Naive B cell (primary cell): ENCODE results near the gene MAN1C1. TPM values are rescaled to one million over a fixed set of nuclear protein-coding genes. Genes with fewer than 3 reads are reported as not detected.

Source experiments
- ATAC-seq, 2 donors: fragments of 150-1000 bp; cut with Tn5 transposase; 2 replicates each; pipeline ENCODE4 v1.10.0; 2021; ENCODE audit warnings: low read depth in 2 of 2, mild to moderate bottlenecking in 2 of 2, moderate library complexity in 2 of 2
- DNase-seq: peaks from one replicate; pipeline ENCODE4 v3.0.0; 2022
- H3K27ac Mint-ChIP-seq, 6 donors: one replicate each; pipeline ENCODE4 v1.8.0; 2020 to 2022; ENCODE audit warnings: mild to moderate bottlenecking in 6 of 6, mixed read lengths in 6 of 6, moderate library complexity in 5 of 6, inconsistent platforms in 2 of 6
- H3K27me3 Mint-ChIP-seq, 3 donors: one replicate each; pipeline ENCODE4 v1.8.0; 2021 to 2022; ENCODE audit warnings: mixed read lengths in 3 of 3, mild to moderate bottlenecking in 1 of 3
- H3K36me3 Mint-ChIP-seq, 2 donors: one replicate each; pipeline ENCODE4 v1.8.0; 2020 to 2022; ENCODE audit warnings: mixed read lengths in 2 of 2, inconsistent platforms in 1 of 2, mild to moderate bottlenecking in 1 of 2
- H3K4me1 Mint-ChIP-seq, 3 donors: one replicate each; pipeline ENCODE4 v1.8.0; 2020 to 2022; ENCODE audit warnings: mixed read lengths in 3 of 3, inconsistent platforms in 1 of 3, mild to moderate bottlenecking in 1 of 3, moderate library complexity in 1 of 3
- H3K4me3 Mint-ChIP-seq, 8 donors: one replicate each; pipeline ENCODE4 v1.8.0; 2020 to 2022; ENCODE audit warnings: mild to moderate bottlenecking in 8 of 8, mixed read lengths in 8 of 8, moderate library complexity in 8 of 8, inconsistent platforms in 2 of 8
- H3K9me3 Mint-ChIP-seq, 7 donors: one replicate each; pipeline ENCODE4 v1.8.0; 2020 to 2022; ENCODE audit warnings: mixed read lengths in 7 of 7, mild to moderate bottlenecking in 5 of 7, inconsistent platforms in 2 of 7, moderate library complexity in 1 of 7
- polyA plus RNA-seq, 6 donors: library from polyadenylated mRNA; unstranded; fragments of 300-500 nt; fragmentation: Illumina TruSeq; gene quantifications; one replicate each; pipeline ENCODE4 v1.2.3, GENCODE V29; 2021; ENCODE audit warnings: low read depth in 6 of 6

MAN1C1 gene
- polyA plus RNA-seq, 6 donors from 2014 or later: 0.16 to 0.52 (median 0.44) TPM; not detected in 3

DNA sequence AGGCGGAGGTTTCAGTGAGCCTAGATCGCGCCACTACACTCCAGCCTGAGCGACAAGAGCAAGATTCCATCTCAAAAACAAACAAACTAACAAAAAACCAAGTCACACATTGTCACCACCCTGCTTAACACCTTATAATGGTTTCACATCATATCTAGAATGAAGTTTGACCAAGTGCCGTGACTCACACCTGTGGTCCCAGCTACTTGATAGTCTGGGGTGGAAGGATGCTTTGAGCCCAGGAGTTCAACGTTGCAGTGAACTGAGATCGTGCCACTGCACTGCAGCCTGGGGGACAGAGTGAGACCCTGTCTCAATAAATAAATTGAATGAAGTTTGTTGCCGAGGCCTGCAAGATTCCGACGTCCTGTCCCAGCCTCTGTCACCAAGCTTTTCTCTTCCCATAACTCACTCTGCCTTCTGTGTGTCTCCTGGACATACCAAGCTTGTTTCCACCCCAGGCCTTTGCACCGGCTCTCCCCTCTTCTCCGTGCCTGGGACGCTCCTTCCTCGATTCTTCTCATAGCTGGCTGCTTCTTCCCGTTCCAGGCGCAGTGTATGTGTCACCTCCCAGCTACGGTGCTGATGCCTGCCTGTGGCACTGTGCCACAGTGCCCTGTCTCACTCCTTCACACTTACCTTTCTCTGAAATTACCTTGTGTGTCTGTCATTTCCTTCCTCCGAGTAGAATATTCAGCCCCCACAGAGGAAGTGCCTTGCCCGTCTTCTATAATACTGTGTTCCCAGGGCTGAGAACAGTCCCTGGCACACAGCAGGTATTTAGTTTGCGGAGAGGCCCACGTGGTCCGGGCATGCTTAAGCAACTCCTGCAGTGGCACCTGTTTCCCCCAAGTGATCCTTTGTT lies 179.6 kb downstream of the MAN1C1 start:
- Mint-ChIP-seq H3K4me1 (peaks cover 25 to 36% (median 28%) of the 10 kb centered on the region in 3 donors), H3K4me3 (peak overlapping the region in 1 of 8 donors; percentile 64), H3K9me3 (no peaks in the 10 kb centered on the region), H3K27ac (peak overlapping the region in 5 of 6 donors; percentile 1 to 94 (median 53)), H3K36me3 (no peaks in the 10 kb centered on the region), H3K27me3 (no peaks in the 10 kb centered on the region)
- ATAC-seq: no peak
- DNase-seq: no peak

DNA sequence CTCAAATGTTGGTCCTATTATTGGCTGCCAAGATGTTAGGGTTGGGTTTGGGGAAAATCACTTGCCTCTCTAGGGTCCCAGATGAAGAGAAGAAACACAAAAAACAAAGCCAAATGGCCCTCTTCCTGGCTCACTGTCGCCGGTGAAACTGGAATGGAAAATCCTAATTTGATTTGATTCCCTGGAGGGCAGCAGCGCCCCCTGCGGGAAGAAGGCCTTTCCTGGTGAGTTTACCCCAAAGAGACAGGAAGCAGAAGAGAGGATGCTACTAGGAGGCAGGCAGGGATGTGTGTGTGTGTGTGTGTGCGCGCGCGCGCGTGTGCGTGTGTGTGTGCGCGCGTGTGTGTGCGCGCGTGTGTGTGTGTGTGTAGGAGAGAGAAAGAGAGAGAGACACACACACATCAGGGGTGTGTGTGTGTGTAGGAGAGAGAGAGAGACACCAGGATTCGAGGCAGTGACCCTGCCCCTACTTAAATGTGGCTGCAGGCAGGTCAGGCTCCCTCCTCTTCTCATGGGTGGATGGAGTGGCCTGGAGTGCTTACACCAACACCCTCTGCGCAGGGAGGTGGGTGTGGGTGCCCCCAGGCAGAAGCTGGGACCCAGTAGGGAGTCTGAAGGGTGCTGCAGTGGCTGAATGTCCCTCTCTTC lies 180.3 kb downstream of the MAN1C1 start:
- DNase-seq: peak; percentile 42
- peaks cover 25 to 36% (median 29%) of the 10 kb centered on the region in 3 donors for H3K4me1 Mint-ChIP-seq

DNA sequence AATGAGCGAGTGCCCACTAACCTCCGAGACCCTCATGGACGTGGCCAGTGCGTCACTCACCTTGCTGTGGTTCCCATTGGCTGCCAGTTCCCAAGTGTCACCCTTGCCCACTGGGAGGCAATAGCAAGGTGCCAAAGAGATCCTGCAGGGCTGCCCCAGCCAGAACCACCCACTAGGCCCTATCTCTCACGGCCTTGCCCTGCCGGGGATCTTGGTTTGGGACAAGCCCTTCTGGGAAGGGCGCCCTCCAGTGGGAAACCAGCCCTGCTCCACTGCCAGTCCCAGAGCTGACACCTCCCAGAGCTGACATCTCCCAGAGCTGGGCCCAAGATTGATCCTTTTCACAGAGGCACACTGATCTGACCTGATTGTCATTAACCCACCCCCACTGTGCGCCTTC lies 181.3 kb downstream of the MAN1C1 start:
- Mint-ChIP-seq H3K4me3 (peak overlapping the region in 3 of 8 donors; percentile 12 to 71 (median 53)), H3K4me1 (peaks cover 29 to 41% (median 33%) of the 10 kb centered on the region in 3 donors), H3K27me3 (no peaks in the 10 kb centered on the region), H3K27ac (peak overlapping the region in 1 of 6 donors; percentile 12), H3K9me3 (no peaks in the 10 kb centered on the region), H3K36me3 (no peaks in the 10 kb centered on the region)
- DNase-seq (no peak), ATAC-seq (no peak)

More for the DNA sequence above, 180.3 kb downstream of the MAN1C1 start:
- H3K27me3 Mint-ChIP-seq: no peaks in the 10 kb centered on the region
- peak; percentile 49 to 59 for ATAC-seq
- peak overlapping the region in 3 of 6 donors; percentile 53 to 94 (median 78) for H3K27ac Mint-ChIP-seq
- no peaks in the 10 kb centered on the region for H3K36me3 Mint-ChIP-seq
- peak overlapping the region in 7 of 8 donors; percentile 0 to 77 (median 42) for H3K4me3 Mint-ChIP-seq
- H3K9me3 Mint-ChIP-seq: no peaks in the 10 kb centered on the region

DNA sequence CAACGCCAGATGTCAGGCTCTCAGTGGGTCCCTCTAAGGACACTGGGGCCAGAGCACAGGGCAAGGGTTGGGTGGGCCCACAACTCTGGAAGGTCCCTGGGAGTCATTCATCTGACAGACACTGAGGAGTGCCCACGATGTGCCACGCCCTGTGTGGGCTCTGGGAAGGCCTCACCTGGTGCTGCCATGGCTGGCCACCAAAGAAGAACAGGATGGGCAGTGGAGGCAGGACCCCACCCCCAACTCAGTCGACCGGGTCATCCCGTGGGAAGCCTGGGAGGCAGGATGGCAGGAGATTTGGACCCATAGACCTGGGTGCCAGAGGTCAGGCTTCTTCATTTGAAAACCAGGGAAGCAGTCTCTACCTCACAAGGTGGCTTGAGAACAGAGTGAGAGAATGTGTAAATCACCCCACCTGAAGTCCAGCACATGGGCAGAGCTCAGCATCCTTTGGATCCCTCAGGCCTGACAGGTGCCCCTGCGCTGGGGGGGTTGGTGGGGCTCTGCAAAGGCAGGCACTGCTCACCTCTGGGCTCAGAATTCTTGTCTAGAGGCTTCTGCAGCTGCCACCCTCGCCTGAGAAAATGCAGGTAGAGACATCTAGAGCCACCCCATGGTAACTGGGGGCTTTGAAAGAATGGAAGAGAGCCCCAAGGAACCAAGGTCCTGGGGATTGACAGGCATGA lies 182.2 kb downstream of the MAN1C1 start:
- peak overlapping the region in 3 of 6 donors; percentile 26 to 87 (median 63) for H3K27ac Mint-ChIP-seq
- no peaks in the 10 kb centered on the region for H3K9me3 Mint-ChIP-seq
- H3K4me1 Mint-ChIP-seq: peaks cover 29 to 41% (median 35%) of the 10 kb centered on the region in 3 donors

DNA sequence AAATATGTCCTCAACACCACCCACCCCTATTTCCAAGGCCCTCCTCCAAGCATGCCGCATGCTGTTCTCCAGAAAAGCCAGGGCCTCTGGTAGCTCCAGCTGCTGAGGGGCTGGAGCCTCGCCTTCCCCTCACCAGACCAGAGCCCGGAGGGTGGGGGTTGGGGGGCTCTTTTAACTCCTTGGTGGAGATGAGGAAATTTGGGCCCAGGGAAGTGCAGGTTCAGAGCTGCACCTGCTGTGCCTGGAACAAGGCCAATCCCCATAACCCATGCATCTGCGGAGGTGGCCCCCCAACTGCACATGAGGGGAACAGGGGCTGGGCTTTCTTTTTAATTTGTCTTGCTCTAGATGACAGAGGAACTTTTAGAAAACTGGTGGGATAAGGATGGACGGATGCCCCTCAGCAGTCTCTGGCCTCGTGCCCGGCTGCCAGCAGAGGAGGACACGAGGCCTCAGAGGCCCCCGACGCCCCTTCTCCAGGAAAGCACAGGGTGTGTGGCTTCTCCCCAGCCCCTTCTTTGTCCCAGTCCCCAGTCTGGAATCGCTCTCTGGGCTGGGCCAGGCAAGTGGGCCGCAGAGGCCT lies 182.9 kb downstream of the MAN1C1 start:
- H3K4me1 Mint-ChIP-seq: peaks cover 29 to 41% (median 35%) of the 10 kb centered on the region in 3 donors
- no peak for ATAC-seq
- peak overlapping the region; percentile 71 to 87 (median 81) for H3K4me3 Mint-ChIP-seq
- H3K36me3 Mint-ChIP-seq: no peaks in the 10 kb centered on the region
- no peaks in the 10 kb centered on the region for H3K27me3 Mint-ChIP-seq
- DNase-seq: no peak
- no peaks in the 10 kb centered on the region for H3K9me3 Mint-ChIP-seq
- peak overlapping the region in 4 of 6 donors; percentile 26 to 87 (median 58) for H3K27ac Mint-ChIP-seq

More for the DNA sequence above, 182.2 kb downstream of the MAN1C1 start:
- H3K27me3 Mint-ChIP-seq: no peaks in the 10 kb centered on the region
- ATAC-seq: no peak
- DNase-seq: no peak
- H3K36me3 Mint-ChIP-seq: no peaks in the 10 kb centered on the region
- H3K4me3 Mint-ChIP-seq: peak overlapping the region; percentile 71 to 87 (median 81)

DNA sequence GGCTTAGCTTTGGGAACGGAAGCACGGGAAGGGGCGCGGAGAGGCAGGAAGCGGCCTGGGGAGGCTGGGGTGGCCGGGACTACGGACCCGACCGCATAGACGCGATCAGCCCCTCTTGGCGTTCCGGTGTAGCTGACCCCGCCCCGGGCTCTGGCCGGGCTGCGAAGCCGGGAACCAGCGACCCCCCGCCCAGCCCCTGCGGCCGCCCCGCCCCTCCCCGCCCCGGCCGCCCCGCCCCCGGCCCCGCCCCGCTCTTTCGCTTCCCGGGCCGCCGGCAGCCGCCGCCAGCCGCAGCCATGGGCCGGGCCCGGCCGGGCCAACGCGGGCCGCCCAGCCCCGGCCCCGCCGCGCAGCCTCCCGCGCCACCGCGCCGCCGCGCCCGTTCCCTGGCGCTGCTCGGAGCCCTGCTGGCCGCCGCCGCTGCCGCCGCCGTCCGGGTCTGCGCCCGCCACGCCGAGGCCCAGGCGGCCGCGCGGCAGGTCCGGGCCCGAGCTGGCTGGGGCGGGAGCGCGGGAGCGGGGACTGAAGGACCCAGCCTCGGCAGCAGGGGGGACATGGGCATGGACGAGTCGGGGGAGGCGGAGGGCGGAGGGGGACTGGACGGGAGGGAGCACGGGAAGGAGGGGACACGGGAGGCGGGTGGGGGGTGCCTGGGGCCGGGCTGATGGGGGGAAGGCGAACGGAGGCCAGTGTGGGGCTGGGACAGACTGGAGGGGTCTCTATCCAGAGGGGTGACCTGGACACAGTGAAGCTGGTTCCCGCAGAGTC lies 183.5 kb downstream of the MAN1C1 start, which contains the start of gene SELENON:
TSS of gene SELENON (plus strand) at position 259 of the 768 bp plus-strand sequence. CDS start at position 297, 38 bp downstream.
- no peak for DNase-seq
- Mint-ChIP-seq H3K4me1 (peaks cover 32 to 47% (median 35%) of the 10 kb centered on the region in 3 donors), H3K4me3 (peak within 1 kb of the TSS; percentile 74 to 92 (median 81)), H3K27me3 (no peaks in the 10 kb centered on the region), H3K9me3 (no peaks in the 10 kb centered on the region), H3K36me3 (no peaks in the 10 kb centered on the region), H3K27ac (peak within 1 kb of the TSS in 4 of 6 donors; percentile 56 to 89 (median 82))
- ATAC-seq: peak; percentile 60 to 67

DNA sequence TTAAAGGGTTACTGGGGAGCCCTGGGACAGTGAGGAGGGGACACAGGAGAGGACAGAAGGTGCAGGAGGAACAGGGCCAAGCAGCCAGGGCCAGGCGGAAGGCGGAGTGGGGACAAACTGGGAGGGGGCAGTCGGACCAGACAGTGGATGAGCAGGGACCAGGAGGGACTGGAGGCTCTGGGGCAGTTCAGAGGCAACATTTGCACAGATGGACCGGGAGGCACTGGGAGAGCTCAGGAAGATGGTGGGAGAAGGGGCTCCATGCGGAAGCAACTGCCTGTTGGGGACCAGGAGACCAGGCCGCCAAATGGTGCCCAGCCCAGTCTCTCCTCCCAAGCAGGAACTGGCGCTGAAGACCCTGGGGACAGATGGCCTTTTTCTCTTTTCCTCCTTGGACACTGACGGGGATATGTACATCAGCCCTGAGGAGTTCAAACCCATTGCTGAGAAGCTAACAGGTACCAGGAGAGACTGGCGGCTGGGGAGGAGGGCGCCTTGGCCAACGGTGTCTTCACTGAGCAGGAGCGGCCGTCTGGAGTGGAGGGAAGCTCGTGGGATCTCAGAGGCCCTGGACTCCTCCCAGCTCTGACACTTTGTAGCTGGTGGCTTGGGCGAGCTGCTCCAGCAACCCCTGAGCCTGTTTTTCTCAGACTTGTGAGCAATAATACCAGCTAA lies 184.2 kb downstream of the MAN1C1 start:
- Mint-ChIP-seq H3K9me3 (no peaks in the 10 kb centered on the region), H3K36me3 (peaks cover 0 to 2% of the 10 kb centered on the region in 2 donors), H3K27ac (peak overlapping the region in 3 of 6 donors; percentile 47 to 89 (median 56)), H3K27me3 (no peaks in the 10 kb centered on the region), H3K4me1 (peaks cover 32 to 47% (median 35%) of the 10 kb centered on the region in 3 donors), H3K4me3 (peak overlapping the region; percentile 74 to 92 (median 80))
- DNase-seq (no peak), ATAC-seq (no peak)

DNA sequence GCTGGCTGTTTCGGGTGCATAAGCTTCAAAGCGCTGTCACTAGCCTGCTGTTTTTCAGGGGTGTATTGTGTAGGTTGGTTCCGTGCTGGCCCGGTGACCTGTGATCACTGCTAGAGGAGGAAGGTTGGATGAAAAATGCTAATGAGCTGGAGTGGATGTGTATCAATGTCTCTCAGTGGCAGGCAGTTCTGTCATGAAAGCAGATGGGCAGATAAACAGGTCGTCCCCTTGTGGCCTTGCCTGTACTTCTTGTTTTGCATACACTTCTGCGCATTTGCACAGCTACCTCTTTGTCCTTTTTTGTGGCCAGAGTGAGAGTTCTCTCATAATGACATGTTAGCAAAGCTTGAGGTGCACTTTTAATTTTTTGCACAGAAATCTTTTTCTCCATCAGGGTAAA lies 186.3 kb downstream of the MAN1C1 start:
- Mint-ChIP-seq H3K27ac (peak overlapping the region in 1 of 6 donors; percentile 75), H3K36me3 (peaks cover 0 to 4% of the 10 kb centered on the region in 2 donors), H3K4me1 (peaks cover 19 to 31% (median 22%) of the 10 kb centered on the region in 3 donors), H3K9me3 (no peaks in the 10 kb centered on the region), H3K4me3 (peak overlapping the region in 2 of 8 donors; percentile 32 to 74), H3K27me3 (no peaks in the 10 kb centered on the region)
- peak in 1 of 2 donors; percentile 30 for ATAC-seq
- no peak for DNase-seq

DNA sequence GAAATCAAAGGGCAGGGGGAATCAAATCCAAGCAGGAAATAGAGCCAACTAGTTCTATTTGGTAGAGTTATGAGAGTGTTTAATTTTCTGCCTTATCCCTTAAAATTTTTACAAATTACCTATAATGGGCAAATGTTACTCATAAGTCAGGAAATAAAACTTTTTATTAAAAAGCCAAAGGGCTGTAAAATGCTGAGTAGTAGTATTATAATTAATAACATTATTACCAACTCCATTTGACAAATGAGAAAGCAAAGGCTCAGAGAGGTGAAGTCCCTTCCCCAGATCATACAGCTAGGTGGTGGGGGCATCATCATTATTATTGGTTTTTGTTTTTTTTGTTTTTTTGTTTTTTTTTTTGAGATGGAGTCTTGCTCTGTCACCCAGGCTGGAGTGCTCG lies 186.8 kb downstream of the MAN1C1 start:
- peak overlapping the region in 2 of 8 donors; percentile 9 to 74 for H3K4me3 Mint-ChIP-seq
- H3K27me3 Mint-ChIP-seq: no peaks in the 10 kb centered on the region
- H3K36me3 Mint-ChIP-seq: peaks cover 0 to 4% of the 10 kb centered on the region in 2 donors
- peaks cover 15 to 29% (median 22%) of the 10 kb centered on the region in 3 donors for H3K4me1 Mint-ChIP-seq
- H3K27ac Mint-ChIP-seq: no peak overlapping the region
- DNase-seq (no peak), ATAC-seq (no peak)
- no peaks in the 10 kb centered on the region for H3K9me3 Mint-ChIP-seq

DNA sequence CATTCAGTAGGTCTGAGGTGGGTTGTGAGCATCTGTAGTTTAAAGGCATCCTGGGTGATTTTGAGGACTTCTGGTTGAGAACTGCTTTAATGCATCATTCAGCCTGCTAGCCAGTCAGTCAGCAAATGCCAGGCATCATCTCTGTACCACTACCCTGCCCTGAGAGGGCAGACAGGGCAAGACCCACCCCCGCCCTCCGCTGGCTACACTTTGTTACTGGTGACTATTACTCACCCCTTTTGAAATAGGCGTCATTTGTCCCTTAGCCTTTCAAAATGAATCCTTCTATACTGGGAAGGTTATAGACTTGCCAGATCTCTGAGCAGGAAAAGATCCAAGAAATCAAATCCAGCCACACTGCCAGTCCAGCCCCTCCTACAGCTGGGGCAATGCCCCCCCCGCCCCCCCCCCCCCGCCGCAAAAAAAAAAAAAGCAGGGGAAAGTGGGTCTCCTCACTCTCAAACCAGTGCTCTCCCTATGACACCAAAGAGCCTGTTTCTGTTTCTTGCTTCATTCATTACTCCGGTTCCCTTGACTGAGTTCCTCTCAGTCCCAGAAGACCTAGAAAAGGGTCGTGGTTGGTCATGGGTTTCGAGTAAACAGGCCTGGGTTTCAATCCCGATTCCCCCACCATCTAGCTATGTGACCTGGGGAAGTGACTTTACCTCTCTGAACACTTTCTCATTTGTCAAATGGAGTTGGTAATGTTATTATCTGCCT lies 187.8 kb downstream of the MAN1C1 start:
- Mint-ChIP-seq H3K9me3 (no peaks in the 10 kb centered on the region), H3K4me3 (peak overlapping the region in 1 of 8 donors; percentile 25), H3K27ac (no peak overlapping the region), H3K27me3 (no peaks in the 10 kb centered on the region), H3K4me1 (peaks cover 20 to 25% (median 24%) of the 10 kb centered on the region in 3 donors), H3K36me3 (peaks cover 0 to 4% of the 10 kb centered on the region in 2 donors)
- ATAC-seq: no peak
- DNase-seq: no peak
